ENCODE measurements around the gene PDIA6. TPM values are rescaled to one million over a fixed set of nuclear protein-coding genes. Genes with fewer than 3 reads are reported as not detected.

The PDIA6 gene
- total RNA-seq, 2 donors from 2014 or later = 402 to 408 TPM

DNA sequence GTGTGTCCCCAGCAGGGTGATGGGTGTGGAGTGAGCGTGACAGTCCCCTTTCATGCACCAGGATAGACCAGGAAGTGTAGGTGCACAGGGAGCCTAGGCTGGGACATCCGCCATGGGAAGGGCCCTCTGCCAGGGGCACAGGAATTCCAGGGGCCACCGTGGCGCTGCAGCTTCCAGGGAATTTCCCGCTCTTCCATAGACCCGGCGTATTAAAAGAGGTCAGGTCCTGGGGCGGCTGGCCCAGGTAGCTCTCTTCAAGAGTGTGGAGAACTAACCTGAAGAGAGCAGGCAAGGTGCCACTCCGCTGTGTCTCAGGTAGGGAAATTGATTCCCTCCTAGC is 49.2 kb downstream of the PDIA6 start:
- Mint-ChIP-seq H3K4me3 (no peak overlapping the region), H3K9me3 (no peaks in the 10 kb centered on the region), H3K27ac (no peak overlapping the region), H3K4me1 (no peaks in the 10 kb centered on the region), H3K27me3 (ENCODE audit: insufficient read depth) (no peaks in the 10 kb centered on the region), H3K36me3 (ENCODE audit: low read depth) (no peaks in the 10 kb centered on the region)
- TF ChIP-seq, protein P1, sequence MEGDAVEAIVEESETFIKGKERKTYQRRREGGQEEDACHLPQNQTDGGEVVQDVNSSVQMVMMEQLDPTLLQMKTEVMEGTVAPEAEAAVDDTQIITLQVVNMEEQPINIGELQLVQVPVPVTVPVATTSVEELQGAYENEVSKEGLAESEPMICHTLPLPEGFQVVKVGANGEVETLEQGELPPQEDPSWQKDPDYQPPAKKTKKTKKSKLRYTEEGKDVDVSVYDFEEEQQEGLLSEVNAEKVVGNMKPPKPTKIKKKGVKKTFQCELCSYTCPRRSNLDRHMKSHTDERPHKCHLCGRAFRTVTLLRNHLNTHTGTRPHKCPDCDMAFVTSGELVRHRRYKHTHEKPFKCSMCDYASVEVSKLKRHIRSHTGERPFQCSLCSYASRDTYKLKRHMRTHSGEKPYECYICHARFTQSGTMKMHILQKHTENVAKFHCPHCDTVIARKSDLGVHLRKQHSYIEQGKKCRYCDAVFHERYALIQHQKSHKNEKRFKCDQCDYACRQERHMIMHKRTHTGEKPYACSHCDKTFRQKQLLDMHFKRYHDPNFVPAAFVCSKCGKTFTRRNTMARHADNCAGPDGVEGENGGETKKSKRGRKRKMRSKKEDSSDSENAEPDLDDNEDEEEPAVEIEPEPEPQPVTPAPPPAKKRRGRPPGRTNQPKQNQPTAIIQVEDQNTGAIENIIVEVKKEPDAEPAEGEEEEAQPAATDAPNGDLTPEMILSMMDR (conservative IDR thresholded peaks at IDR 0.05) = no peak
- Histone ChIP-seq H3K27ac (ENCODE audit: low read depth, low read length) (no peak overlapping the region), H3K4me1 (ENCODE audit: control insufficient read depth, insufficient read depth, low read length) (no peaks in the 10 kb centered on the region), H3K9ac (ENCODE audit: extremely low read depth, low read length, poor library complexity, severe bottlenecking) (no peak overlapping the region), H3K4me3 (ENCODE audit: low read length) (no peak overlapping the region), H3K9me3 (ENCODE audit: control insufficient read depth, low read length) (no peaks in the 10 kb centered on the region), H3K36me3 (ENCODE audit: control insufficient read depth, insufficient read depth, low read length) (no peaks in the 10 kb centered on the region), H3K27me3 (ENCODE audit: control insufficient read depth, insufficient read depth, low read length, poor library complexity, severe bottlenecking) (no peaks in the 10 kb centered on the region)
- no peak for DNase-seq
- 91 to 98% methylated on average over 7 to 9 of the region's 9 CpGs for WGBS, 2 experiments (ENCODE audit: insufficient coverage in 1 of 2, insufficient read length in 1 of 2)

DNA sequence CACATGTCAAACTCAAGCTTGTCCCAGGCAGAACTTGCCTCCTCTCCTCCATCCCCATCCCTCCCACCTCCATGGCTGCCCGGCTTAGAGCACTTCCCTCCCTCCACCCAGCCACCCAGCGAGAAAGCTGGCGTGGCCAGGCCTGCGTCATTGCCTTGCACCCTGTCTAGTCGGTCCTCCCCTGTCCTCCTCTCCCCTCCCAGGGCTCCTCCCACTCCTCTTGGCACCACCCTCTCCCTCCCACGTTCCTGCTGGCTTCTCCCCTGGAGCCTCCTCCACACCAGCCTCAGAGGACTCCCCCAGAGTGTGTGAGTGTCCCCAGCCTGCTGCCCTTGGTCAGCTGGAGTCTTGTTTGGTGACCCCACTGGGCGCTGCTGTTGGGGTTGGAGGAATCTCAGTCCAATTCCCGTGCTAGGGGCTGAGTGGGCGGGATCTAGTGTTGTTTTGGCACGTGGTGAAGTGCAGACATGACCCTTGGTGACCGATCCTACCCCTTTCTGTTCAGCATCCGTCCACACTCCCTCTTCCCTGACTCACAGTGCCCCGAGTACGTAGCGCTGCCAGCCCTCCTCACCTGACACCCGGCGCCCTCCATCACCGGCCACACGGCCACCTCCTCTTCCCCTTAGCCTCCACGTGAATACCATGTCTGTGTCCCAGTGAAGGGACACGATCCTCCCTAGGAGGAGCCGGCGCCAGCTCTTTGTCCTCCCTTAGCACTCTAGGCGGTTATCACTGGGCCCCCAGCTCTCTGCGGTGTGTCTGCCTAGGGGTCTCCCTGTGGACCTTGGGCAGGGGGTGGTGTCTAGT is 49.7 kb downstream of the PDIA6 start:
- no peak overlapping the region for H3K4me3 ChIP-seq (ENCODE audit: low read length)
- Mint-ChIP-seq H3K4me3 (no peak overlapping the region), H3K27me3 (ENCODE audit: insufficient read depth) (no peaks in the 10 kb centered on the region), H3K27ac (no peak overlapping the region), H3K4me1 (no peaks in the 10 kb centered on the region), H3K36me3 (ENCODE audit: low read depth) (no peaks in the 10 kb centered on the region), H3K9me3 (no peaks in the 10 kb centered on the region)
- TF ChIP-seq, protein P1 (conservative IDR thresholded peaks at IDR 0.05) = no peak
- H3K9ac ChIP-seq (ENCODE audit: extremely low read depth, low read length, poor library complexity, severe bottlenecking) = no peak overlapping the region
- 83 to 84% methylated on average over 17 to 25 of the region's 25 CpGs for WGBS, 2 experiments (ENCODE audit: insufficient coverage in 1 of 2, insufficient read length in 1 of 2)
- no peak overlapping the region for H3K27ac ChIP-seq (ENCODE audit: low read depth, low read length)
- no peaks in the 10 kb centered on the region for H3K36me3 ChIP-seq (ENCODE audit: control insufficient read depth, insufficient read depth, low read length)
- no peaks in the 10 kb centered on the region for H3K4me1 ChIP-seq (ENCODE audit: control insufficient read depth, insufficient read depth, low read length)
- no peaks in the 10 kb centered on the region for H3K27me3 ChIP-seq (ENCODE audit: control insufficient read depth, insufficient read depth, low read length, poor library complexity, severe bottlenecking)
- DNase-seq = no peak
- no peaks in the 10 kb centered on the region for H3K9me3 ChIP-seq (ENCODE audit: control insufficient read depth, low read length)

DNA sequence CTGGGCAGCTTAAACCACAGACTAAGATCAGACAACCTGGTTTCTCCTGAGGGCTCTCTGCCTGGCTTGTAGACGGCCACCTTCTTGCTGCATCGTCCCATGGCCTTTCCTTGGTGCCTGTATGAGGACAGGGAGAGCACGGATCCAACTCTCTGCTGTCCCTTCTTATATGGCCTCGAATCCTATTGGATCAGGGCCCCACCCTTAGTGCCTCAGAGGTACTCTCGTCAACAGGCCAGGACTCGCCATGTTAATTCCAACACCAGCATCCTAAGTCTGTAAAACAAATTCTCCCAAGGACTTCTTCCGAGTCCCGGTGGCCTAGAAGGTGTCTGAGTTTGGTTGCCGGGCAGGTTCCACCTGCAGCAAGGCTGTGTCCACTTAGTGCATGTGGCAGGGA is 51.0 kb downstream of the PDIA6 start:
- Histone ChIP-seq H3K36me3 (ENCODE audit: control insufficient read depth, insufficient read depth, low read length) (no peaks in the 10 kb centered on the region), H3K27ac (ENCODE audit: low read depth, low read length) (no peak overlapping the region), H3K4me3 (ENCODE audit: low read length) (no peak overlapping the region), H3K9me3 (ENCODE audit: control insufficient read depth, low read length) (no peaks in the 10 kb centered on the region), H3K27me3 (ENCODE audit: control insufficient read depth, insufficient read depth, low read length, poor library complexity, severe bottlenecking) (no peaks in the 10 kb centered on the region), H3K9ac (ENCODE audit: extremely low read depth, low read length, poor library complexity, severe bottlenecking) (no peak overlapping the region), H3K4me1 (ENCODE audit: control insufficient read depth, insufficient read depth, low read length) (no peaks in the 10 kb centered on the region)
- DNase-seq = no peak
- Mint-ChIP-seq H3K36me3 (ENCODE audit: low read depth) (no peaks in the 10 kb centered on the region), H3K4me1 (no peaks in the 10 kb centered on the region), H3K27ac (no peak overlapping the region), H3K27me3 (ENCODE audit: insufficient read depth) (no peaks in the 10 kb centered on the region), H3K9me3 (no peaks in the 10 kb centered on the region), H3K4me3 (no peak overlapping the region)
- TF ChIP-seq, protein P1 (conservative IDR thresholded peaks at IDR 0.05) = no peak
- WGBS, 2 experiments (ENCODE audit: insufficient coverage in 1 of 2, insufficient read length in 1 of 2) = 86 to 90% methylated on average over 9 of the region's 9 CpGs

Measured in endodermal cell (in vitro differentiated cells).